MCF 10A (cell line): ENCODE data around the gene CMTM4. TPM values are rescaled to one million over a fixed set of nuclear protein-coding genes. Genes with fewer than 3 reads are reported as not detected.
"Not testable (repeated sequence)": the region's sequence is repeated elsewhere in the genome, so short reads cannot be mapped to it uniquely, and the experiment has no call there.

Source experiments
- BruUV-seq: library from RNA; stranded (reverse); fragments of 400-500 nt; replicated peaks from 2 replicates; lab custom pipeline; 2021; lab: Mats Ljungman, UMichigan
- CTCF ChIA-PET: fragments of 300-600 bp; sonication (Branson Sonifier 250); formaldehyde crosslinking; extraction: SDS; loops from one replicate; lab custom pipeline; 2021; ENCODE audit warnings: antibody characterized with exemption, inconsistent platforms; lab: Yijun Ruan, JAX
- POLR2A ChIA-PET: fragments of 300-600, 350-650 bp; sonication (Branson Sonifier 250); formaldehyde crosslinking; extraction: SDS; loops from one replicate; lab custom pipeline; 2020; ENCODE audit warnings: antibody characterized with exemption, inconsistent platforms; lab: Yijun Ruan, JAX
- DNase-seq: peaks from one replicate; pipeline ENCODE4 v3.0.0-alpha.2; 2018; ENCODE audit not compliant: unreplicated experiment
- H3K27ac Mint-ChIP-seq: one replicate; pipeline ENCODE4 v1.8.0; 2022; ENCODE audit warnings: mild to moderate bottlenecking, low read depth, mixed read lengths; ENCODE audit not compliant: unreplicated experiment
- H3K27me3 Mint-ChIP-seq: one replicate; pipeline ENCODE4 v1.8.0; 2022; ENCODE audit warnings: mixed read lengths; ENCODE audit not compliant: insufficient read depth, unreplicated experiment
- H3K36me3 Mint-ChIP-seq: one replicate; pipeline ENCODE4 v1.8.0; 2022; ENCODE audit warnings: mild to moderate bottlenecking, moderate library complexity, mixed read lengths; ENCODE audit not compliant: insufficient read depth, unreplicated experiment
- H3K4me1 Mint-ChIP-seq: one replicate; pipeline ENCODE4 v1.8.0; 2022; ENCODE audit warnings: mixed read lengths; ENCODE audit not compliant: insufficient read depth, unreplicated experiment
- H3K4me3 Mint-ChIP-seq: one replicate; pipeline ENCODE4 v1.8.0; 2022; ENCODE audit warnings: mild to moderate bottlenecking, moderate library complexity, mixed read lengths; ENCODE audit not compliant: unreplicated experiment
- H3K9me3 Mint-ChIP-seq: one replicate; pipeline ENCODE4 v1.8.0; 2022; ENCODE audit warnings: mixed read lengths; ENCODE audit not compliant: unreplicated experiment
- CTCF ChIP-seq: fragments of 200-600 bp; IDR thresholded peaks from one replicate; pipeline ENCODE4 v1.8.0; 2022; ENCODE audit warnings: antibody characterized with exemption, mild to moderate bottlenecking; ENCODE audit not compliant: unreplicated experiment
- intact Hi-C: fragments of 100-400 bp; cut with micrococcal nuclease; formaldehyde crosslinking; loops from 2 replicates; pipeline ENCODE4 v1.14.1; 2022
- total RNA-seq: library from RNA; stranded (reverse); gene quantifications from 2 replicates; pipeline ENCODE4 v1.2.3, GENCODE V29; 2022

The CMTM4 gene
- total RNA-seq, 1 experiment from 2014 or later, result 27.2 TPM

DNA sequence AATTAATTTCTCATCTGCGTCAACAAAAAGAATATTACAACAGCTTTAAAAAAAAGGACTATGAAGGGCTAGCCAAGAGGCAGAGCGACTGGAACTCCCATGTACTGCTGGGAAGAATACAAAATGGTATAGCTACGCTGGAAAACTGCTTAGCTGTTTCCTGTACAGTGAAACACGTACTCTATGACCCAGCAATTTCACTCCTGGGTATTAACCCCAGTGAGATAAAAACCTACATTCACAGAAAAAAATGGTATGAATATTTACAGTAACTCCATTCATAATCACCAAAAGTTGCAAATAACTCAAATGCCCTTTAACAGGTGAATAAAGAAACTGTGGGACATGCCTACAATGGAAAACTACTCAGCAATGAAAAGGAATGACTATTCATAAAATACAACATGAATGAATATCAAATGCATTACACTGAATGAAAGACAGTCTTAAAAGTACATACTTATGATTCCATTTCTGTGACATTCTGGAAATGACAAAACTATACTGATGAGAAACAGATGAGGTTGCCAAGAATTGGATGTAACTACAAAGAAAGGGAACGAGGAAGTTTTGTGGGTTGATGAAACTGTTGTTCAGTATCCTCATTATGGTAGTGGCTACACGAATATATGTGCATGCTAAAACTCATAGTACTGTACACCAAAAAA, 27.6 kb downstream of the CMTM4 start:
- no peak overlapping the region for H3K4me3 Mint-ChIP-seq
- intact Hi-C loops, result no loop called here
- no peaks in the 10 kb centered on the region for H3K9me3 Mint-ChIP-seq
- POLR2A ChIA-PET, result interaction anchor here (0.7 to 1.7 kb wide), 3 partner anchors 27 to 430 kb away, joined by 3 to 4 read pairs (median 3); no protein-coding TSS in a partner anchor
- CTCF ChIA-PET, result interaction anchor here (0.6 to 0.7 kb wide), 5 partner anchors 14 to 1860 kb away, joined by 3 to 7 read pairs (median 3); no protein-coding TSS in a partner anchor
- H3K4me1 Mint-ChIP-seq, result no peaks in the 10 kb centered on the region
- BruUV-seq, result no TSS peak
- no peak for TF ChIP-seq CTCF
- H3K36me3 Mint-ChIP-seq, result no peaks in the 10 kb centered on the region
- H3K27me3 Mint-ChIP-seq, result no peaks in the 10 kb centered on the region
- H3K27ac Mint-ChIP-seq, result no peak overlapping the region
- no peak for DNase-seq

- ChIA-PET CTCF (interaction anchor here (0.6 to 2.1 kb wide), 6 partner anchors 17 to 1573 kb away, joined by 3 to 8 read pairs (median 7); no protein-coding TSS in a partner anchor), POLR2A (interaction anchor here (0.7 kb wide), 1 partner anchor 45 kb away, joined by 3 read pairs; no protein-coding TSS in a partner anchor)
- no peak overlapping the region for H3K4me3 Mint-ChIP-seq
Measured at GRCh38 chr16:66667944-66668343, 28.6 kb downstream of the CMTM4 start.

GRCh38 chr16:66662445-66663194, 33.9 kb downstream of the CMTM4 start:
- peak; percentile 50 for TF ChIP-seq CTCF
- Mint-ChIP-seq H3K27me3 (no peaks in the 10 kb centered on the region), H3K27ac (peak overlapping the region; percentile 44), H3K9me3 (no peaks in the 10 kb centered on the region), H3K4me3 (no peak overlapping the region), H3K4me1 (peaks cover 20% of the 10 kb centered on the region), H3K36me3 (no peaks in the 10 kb centered on the region)
- no TSS peak for BruUV-seq
- intact Hi-C loops, result loop anchor here (1.0 to 2.0 kb wide), 4 partner anchors 32 to 206 kb away; no protein-coding TSS in a partner anchor
- CTCF ChIA-PET, result interaction anchor here (0.6 to 6.9 kb wide), 46 partner anchors 9 to 413 kb away, joined by 3 to 102 read pairs (median 5); partner anchors contain the start of genes CMTM4 and DYNC1LI2
- POLR2A ChIA-PET, result interaction anchor here (0.5 to 4.1 kb wide), 16 partner anchors 11 to 1997 kb away, joined by 3 to 29 read pairs (median 4); partner anchors contain the start of gene DYNC1LI2
- DNase-seq, result peak; percentile 57

More at GRCh38 chr16:66667944-66668343, 28.6 kb downstream of the CMTM4 start:
- Mint-ChIP-seq H3K27me3 (no peaks in the 10 kb centered on the region), H3K27ac (no peak overlapping the region), H3K9me3 (no peaks in the 10 kb centered on the region), H3K4me1 (no peaks in the 10 kb centered on the region), H3K36me3 (no peaks in the 10 kb centered on the region)
- no peak for DNase-seq
- intact Hi-C loops, result no loop called here
- no TSS peak for BruUV-seq
- no peak for TF ChIP-seq CTCF

DNA sequence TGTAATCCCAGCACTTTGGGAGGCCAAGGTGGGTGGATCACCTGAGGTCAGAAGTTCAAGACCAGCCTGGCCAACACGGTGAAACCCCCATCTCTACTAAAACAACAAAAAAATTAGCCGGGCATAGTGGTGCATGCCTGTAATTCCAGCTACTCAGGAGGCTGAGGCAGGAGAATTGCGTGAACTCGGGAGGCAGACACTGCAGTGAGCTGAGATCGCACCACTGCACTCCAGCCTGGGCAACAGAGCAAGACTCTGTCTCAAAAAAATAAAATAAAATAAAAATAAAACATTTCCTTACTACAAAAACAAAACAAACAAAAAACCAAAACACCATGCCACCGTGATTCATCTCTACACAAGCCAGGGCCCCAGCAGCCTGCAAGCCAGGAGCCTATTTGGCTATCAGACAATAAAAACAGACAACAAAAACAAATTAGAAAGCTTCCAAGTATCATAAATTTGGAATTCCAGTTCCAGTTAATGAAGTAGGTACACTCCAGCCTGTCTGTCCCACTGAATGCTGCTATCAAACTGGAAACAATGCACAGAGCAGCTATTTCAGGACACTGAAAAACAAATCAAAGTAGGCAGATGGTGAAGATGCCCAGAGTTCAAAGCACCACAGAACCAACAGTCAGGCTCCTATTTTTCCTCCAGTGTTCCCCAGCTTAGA, 34.7 kb downstream of the CMTM4 start:
- CTCF ChIA-PET, result interaction anchor here (0.6 to 6.9 kb wide), 46 partner anchors 10 to 573 kb away, joined by 3 to 102 read pairs (median 4); partner anchors contain the start of genes CKLF, CMTM4 and DYNC1LI2
- not testable (repeated sequence) for H3K27me3 Mint-ChIP-seq, BruUV-seq, H3K36me3 Mint-ChIP-seq, H3K9me3 Mint-ChIP-seq, H3K4me3 Mint-ChIP-seq
- H3K27ac Mint-ChIP-seq, result peak overlapping the region; percentile 78
- peak; percentile 38 for DNase-seq
- intact Hi-C loops, result loop anchor here (1.0 to 2.0 kb wide), 4 partner anchors 33 to 206 kb away; no protein-coding TSS in a partner anchor
- peaks cover 21% of the 10 kb centered on the region for H3K4me1 Mint-ChIP-seq
- POLR2A ChIA-PET, result interaction anchor here (0.7 to 4.1 kb wide), 17 partner anchors 11 to 1997 kb away, joined by 3 to 29 read pairs (median 7); partner anchors contain the start of gene DYNC1LI2
